A549 (cell line): ENCODE data around the gene PRSS12. TPM values are rescaled to one million over a fixed set of nuclear protein-coding genes. Genes with fewer than 3 reads are reported as not detected.

Experiments used
- ATAC-seq, 2 experiments: fragments of 200-7000 bp in 1 of 2; fragments of >200 bp in 1 of 2; cut with Nextera tagmentation in 1 of 2; cut with Tn5 transposase in 1 of 2; 3 replicates each; pipeline versions ENCODE4 v1.8.0 to v1.9.1; 2018 to 2020; ENCODE audit warnings: mild to moderate bottlenecking in 1 of 2, moderate library complexity in 1 of 2
- CTCF ChIA-PET: fragments of 300-600 bp; sonication (Branson Sonifier 250); formaldehyde crosslinking; extraction: SDS; loops from one replicate; lab custom pipeline; 2021; ENCODE audit warnings: antibody characterized with exemption, inconsistent platforms; lab: Yijun Ruan, JAX
- POLR2A ChIA-PET: fragments of 350-600 bp; formaldehyde crosslinking; extraction: SDS; loops from one replicate; lab custom pipeline; 2021; ENCODE audit warnings: antibody characterized with exemption, inconsistent platforms; lab: Yijun Ruan, JAX
- DNase-seq, 2 experiments: peaks; one replicate each; pipeline versions ENCODE4 v3.0.0 to v3.0.0-alpha.2; 2011 to 2016; ENCODE audit warnings: low read depth in 1 of 2, low spot score in 1 of 2
- FAIRE-seq: peaks from 2 replicates; lab custom pipeline; 2011; peaks lifted over from hg19 to GRCh38; lab: Jason Lieb, UNC
- H3K27ac ChIP-seq, 2 experiments: fragments of >200 bp; sonication (Bioruptor Twin); formaldehyde crosslinking; 3 replicates each; pipeline ENCODE4 v1.5.1; 2016 to 2017
- H3K4me1 ChIP-seq: fragments of >200 bp; sonication (Bioruptor Twin); formaldehyde crosslinking; 3 replicates; pipeline ENCODE4 v1.6.1; 2016
- H3K4me2 ChIP-seq: fragments of >200 bp; sonication (Bioruptor Twin); formaldehyde crosslinking; 3 replicates; pipeline ENCODE4 v1.6.1; 2016
- H3K4me3 ChIP-seq: fragments of >200 bp; sonication (Bioruptor Twin); formaldehyde crosslinking; 3 replicates; pipeline ENCODE4 v1.5.1; 2016
- H3K9me3 ChIP-seq: fragments of >200 bp; sonication (Bioruptor Twin); formaldehyde crosslinking; 3 replicates; pipeline ENCODE4 v1.6.1; 2016
- EHF ChIP-seq: fragments of 250-450 bp; sonication (Bioruptor Pico); IDR thresholded peaks from 2 replicates; pipeline ENCODE4 v1.5.0; 2020; ENCODE audit warnings: mild to moderate bottlenecking
- ESRRA ChIP-seq: fragments of 150-350 bp; IDR thresholded peaks from 2 replicates; pipeline ENCODE4 v1.6.1; 2014; ENCODE audit warnings: mild to moderate bottlenecking, low read length, borderline replicate concordance
- FOSB ChIP-seq: fragments of 250-450 bp; sonication (Bioruptor Pico); IDR thresholded peaks from 2 replicates; pipeline ENCODE4 v1.5.0; 2020; ENCODE audit warnings: mild to moderate bottlenecking, moderate library complexity
- JUN ChIP-seq, 2 experiments: fragments of >200 bp; sonication (Bioruptor Twin); formaldehyde crosslinking; IDR thresholded peaks; 2 replicates in 1 of 2; 3 replicates in 1 of 2; pipeline ENCODE4 v1.6.1; 2016 to 2017
- KDM1A ChIP-seq: fragments of 200-600 bp; sonication (generic); IDR thresholded peaks from 2 replicates; pipeline ENCODE4 v1.6.1; 2016; ENCODE audit warnings: low read depth, mild to moderate bottlenecking
- MAZ ChIP-seq: fragments of 150-350 bp; IDR thresholded peaks from 2 replicates; pipeline ENCODE4 v1.6.1; 2014; ENCODE audit warnings: antibody characterized with exemption, low read depth, low read length, borderline replicate concordance
- POLR2AphosphoS2 ChIP-seq: conservative IDR thresholded peaks from 2 replicates; pipeline ENCODE4 v1.6.1; 2012; ENCODE audit warnings: low read length, improper control_type of control experiment, inconsistent platforms
- REST ChIP-seq: fragments of 200-600 bp; sonication (generic); IDR thresholded peaks from 2 replicates; pipeline ENCODE4 v1.6.1; 2016; ENCODE audit warnings: antibody characterized with exemption, mild to moderate bottlenecking, moderate library complexity
- SMC3 ChIP-seq: fragments of >200 bp; sonication (Bioruptor Twin); formaldehyde crosslinking; IDR thresholded peaks from 3 replicates; pipeline ENCODE4 v1.6.1; 2018; ENCODE audit warnings: inconsistent platforms
- ZC3H11A ChIP-seq: fragments of 450-650 bp; IDR thresholded peaks from 2 replicates; pipeline ENCODE4 v1.6.1; 2014; ENCODE audit warnings: antibody characterized with exemption, mild to moderate bottlenecking
- WGBS: methylation state at CpG from one replicate; pipeline ENCODE4 v1.1.6; 2017; ENCODE audit errors: missing lambda C conversion rate; 5-methylcytosine and 5-hydroxymethylcytosine counted together
- polyA plus RNA-seq, 4 experiments: library from polyadenylated mRNA; depleted of rRNA in 3 of 4; stranded (reverse); fragments of >200 nt; fragmentation: RNase III in 1 of 4; extraction: RNeasy Plus Mini Kit Qiagen cat#74134 plus additional on column Dnase treatment in 1 of 4; gene quantifications; 2 replicates in 3 of 4; 3 replicates in 1 of 4; pipeline ENCODE4 v1.2.3, GENCODE V29; 2011 to 2017
- TF ChIP-seq, protein P1 (sequence below): fragments of >200 bp; sonication (Bioruptor Twin); formaldehyde crosslinking; IDR thresholded peaks from 2 replicates; pipeline ENCODE4 v1.6.1; 2016
- TF ChIP-seq, protein P2 (sequence below): fragments of 250-450 bp; sonication (Bioruptor Pico); IDR thresholded peaks from 2 replicates; pipeline ENCODE4 v1.5.0; 2021; ENCODE audit warnings: mild to moderate bottlenecking, moderate library complexity, borderline replicate concordance

Gene PRSS12
- polyA plus RNA-seq, 2 of the 4 experiments (the other 2 are of a cell fraction) = 0.34 to 0.36 TPM

DNA sequence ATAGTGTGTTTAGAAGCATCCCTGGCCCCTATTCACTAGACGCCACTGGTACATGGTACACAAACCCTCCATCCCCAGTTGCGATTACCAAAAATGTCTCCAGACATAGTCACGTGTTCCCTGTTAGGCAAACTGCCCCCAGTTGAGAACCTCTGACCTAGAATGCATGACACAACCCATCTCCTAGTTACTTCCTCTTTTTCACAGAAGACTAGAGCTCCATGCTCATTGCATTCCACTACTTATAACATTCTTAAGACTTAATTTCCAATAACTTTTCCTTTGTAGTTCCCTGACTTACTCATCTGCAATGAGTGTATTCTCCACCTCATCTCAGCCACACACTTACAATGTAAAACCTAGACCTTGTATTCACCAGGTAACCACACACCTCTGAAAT is 68.6 kb downstream of the PRSS12 start:
- H3K4me3 ChIP-seq = no peak overlapping the region
- CTCF ChIA-PET = no interaction called here
- FAIRE-seq (no peak), ATAC-seq (peak in 1 of 2 experiments; percentile 3; a peak in 2 of 6 replicates), DNase-seq (no peak)
- H3K4me1 ChIP-seq = peaks cover 22% of the 10 kb centered on the region
- WGBS = 77% methylated on average over 3 of the region's 3 CpGs
- no peak overlapping the region for H3K27ac ChIP-seq
- POLR2A ChIA-PET = no interaction called here
- H3K4me2 ChIP-seq = no peak overlapping the region
- TF ChIP-seq REST = no peak
- no peak for TF ChIP-seq MAZ
- no peak for TF ChIP-seq POLR2AphosphoS2
- no peak for TF ChIP-seq FOSB (CRISPR knock-in tag)
- TF ChIP-seq JUN (IDR thresholded peaks at IDR 0.05) = no peak
- H3K9me3 ChIP-seq = no peaks in the 10 kb centered on the region

GRCh38 chr4:118282692-118283091 is 70.1 kb downstream of the PRSS12 start:
- no peaks in the 10 kb centered on the region for H3K9me3 ChIP-seq
- FAIRE-seq = no peak
- TF ChIP-seq ZC3H11A = no peak
- TF ChIP-seq ESRRA = no peak
- no peak for TF ChIP-seq SMC3
- TF ChIP-seq EHF (CRISPR knock-in tag) = no peak
- TF ChIP-seq KDM1A = no peak
- TF ChIP-seq, protein P1, sequence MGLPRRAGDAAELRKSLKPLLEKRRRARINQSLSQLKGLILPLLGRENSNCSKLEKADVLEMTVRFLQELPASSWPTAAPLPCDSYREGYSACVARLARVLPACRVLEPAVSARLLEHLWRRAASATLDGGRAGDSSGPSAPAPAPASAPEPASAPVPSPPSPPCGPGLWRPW = no peak
- no peak overlapping the region for H3K27ac ChIP-seq
- H3K4me1 ChIP-seq = peaks cover 22% of the 10 kb centered on the region
- DNase-seq = no peak
- no peak overlapping the region for H3K4me2 ChIP-seq
- CTCF ChIA-PET = no interaction called here
- POLR2A ChIA-PET = no interaction called here
- 13% methylated on average over 4 of the region's 4 CpGs for WGBS
- H3K4me3 ChIP-seq = no peak overlapping the region
- peak; percentile 26 to 34; a peak in 2 of 6 replicates for ATAC-seq

GRCh38 chr4:118281611-118282442 is 71.0 kb downstream of the PRSS12 start:
- FAIRE-seq (no peak), ATAC-seq (peak in 1 of 2 experiments; percentile 4; a peak in 2 of 6 replicates), DNase-seq (no peak)
- TF ChIP-seq, protein P2, sequence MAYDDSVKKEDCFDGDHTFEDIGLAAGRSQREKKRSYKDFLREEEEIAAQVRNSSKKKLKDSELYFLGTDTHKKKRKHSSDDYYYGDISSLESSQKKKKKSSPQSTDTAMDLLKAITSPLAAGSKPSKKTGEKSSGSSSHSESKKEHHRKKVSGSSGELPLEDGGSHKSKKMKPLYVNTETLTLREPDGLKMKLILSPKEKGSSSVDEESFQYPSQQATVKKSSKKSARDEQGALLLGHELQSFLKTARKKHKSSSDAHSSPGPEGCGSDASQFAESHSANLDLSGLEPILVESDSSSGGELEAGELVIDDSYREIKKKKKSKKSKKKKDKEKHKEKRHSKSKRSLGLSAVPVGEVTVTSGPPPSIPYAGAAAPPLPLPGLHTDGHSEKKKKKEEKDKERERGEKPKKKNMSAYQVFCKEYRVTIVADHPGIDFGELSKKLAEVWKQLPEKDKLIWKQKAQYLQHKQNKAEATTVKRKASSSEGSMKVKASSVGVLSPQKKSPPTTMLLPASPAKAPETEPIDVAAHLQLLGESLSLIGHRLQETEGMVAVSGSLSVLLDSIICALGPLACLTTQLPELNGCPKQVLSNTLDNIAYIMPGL (CRISPR knock-in tag) = 0 out of 2 replicates have a peak, but pooled peaks have one; percentile 24
- TF ChIP-seq JUN (IDR thresholded peaks at IDR 0.05) = peak in 1 of 2 experiments; percentile 28; a peak in 1 of 5 replicates
- no peak for TF ChIP-seq ZC3H11A
- no peak for TF ChIP-seq SMC3
- Histone ChIP-seq H3K4me3 (no peak overlapping the region; the same call in 1 of the 3 replicates), H3K4me2 (peak overlapping the region; percentile 71), H3K9me3 (no peaks in the 10 kb centered on the region), H3K27ac (peak overlapping the region in 1 of 2 experiments; percentile 100; a peak in 2 of 6 replicates), H3K4me1 (peaks cover 31% of the 10 kb centered on the region)
- 68% methylated on average over 9 of the region's 9 CpGs for WGBS
- CTCF ChIA-PET = no interaction called here
- POLR2A ChIA-PET = no interaction called here
